K562 (cell line): ENCODE measurements around the gene SLC22A16. TPM values are rescaled to one million over a fixed set of nuclear protein-coding genes. Genes with fewer than 3 reads are reported as not detected.

Experiments
- ATAC-seq: fragments of 200-7000 bp; cut with Tn5 transposase; 3 replicates; pipeline ENCODE4 v1.9.1; 2020; ENCODE audit warnings: moderate library complexity
- BruUV-seq: library from RNA; stranded (reverse); fragments of 400-500 nt; replicated peaks from 2 replicates; lab custom pipeline; 2021; lab: Mats Ljungman, UMichigan
- CTCF ChIA-PET: fragments of 300-600 bp; formaldehyde crosslinking; extraction: SDS; loops from one replicate; lab custom pipeline; 2021; ENCODE audit warnings: low intra/inter-chr PET ratio; lab: Yijun Ruan, JAX
- POLR2A ChIA-PET: fragments of 300-600, 350-650 bp; sonication (Branson Sonifier 250); formaldehyde crosslinking; extraction: SDS; loops from one replicate; lab custom pipeline; 2021; ENCODE audit warnings: antibody characterized with exemption, inconsistent platforms; lab: Yijun Ruan, JAX
- DNase-seq, 4 experiments: peaks; one replicate each; pipeline versions ENCODE4 v3.0.0 to v3.0.0-alpha.2; 2011 to 2018; ENCODE audit warnings: low spot score in 3 of 4, mixed read lengths in 3 of 4; ENCODE audit errors: extremely low read depth in 1 of 4
- FAIRE-seq: peaks from 2 replicates; lab custom pipeline; 2011; peaks lifted over from hg19 to GRCh38; lab: Jason Lieb, UNC
- H2AFZ ChIP-seq: 2 replicates; pipeline ENCODE4 v1.6.0; 2011; ENCODE audit warnings: low read depth, low read length, control low read depth, inconsistent platforms
- H3K27ac ChIP-seq: fragments of 200-600 bp; 3 replicates; pipeline ENCODE4 v1.8.0; 2011; ENCODE audit warnings: low read depth, mild to moderate bottlenecking, control low read depth, inconsistent platforms, low read length, moderate library complexity, mixed read lengths; ENCODE audit errors: extremely low read depth
- H3K27me3 ChIP-seq, 2 experiments: fragments of 300-600 bp in 1 of 2; 2 replicates in 1 of 2; 3 replicates in 1 of 2; pipeline versions ENCODE4 v1.6.0 to v1.8.0; 2011; ENCODE audit warnings: inconsistent platforms in 2 of 2, low read length in 2 of 2, mild to moderate bottlenecking in 1 of 2, mixed read lengths in 1 of 2, moderate library complexity in 1 of 2; ENCODE audit not compliant: control insufficient read depth in 2 of 2, insufficient read depth in 2 of 2
- H3K36me3 ChIP-seq: fragments of 300-600 bp; 3 replicates; pipeline ENCODE4 v1.8.0; 2011; ENCODE audit warnings: mild to moderate bottlenecking, low read length, inconsistent platforms; ENCODE audit not compliant: control insufficient read depth, insufficient read depth
- H3K4me1 ChIP-seq, 2 experiments: fragments of 200-600 bp in 1 of 2; replicated peaks in 1 of 2; 2 replicates in 1 of 2; 3 replicates in 1 of 2; pipeline versions ENCODE4 v1.5.1 to v1.8.0; 2011; ENCODE audit warnings: inconsistent platforms in 2 of 2, low read length in 2 of 2, mild to moderate bottlenecking in 1 of 2, mixed read lengths in 1 of 2, moderate library complexity in 1 of 2; ENCODE audit not compliant: control insufficient read depth in 2 of 2, insufficient read depth in 2 of 2
- H3K4me2 ChIP-seq: 2 replicates; pipeline ENCODE4 v1.6.1; 2011; ENCODE audit warnings: low read length, control low read depth, inconsistent platforms, mixed read lengths; ENCODE audit not compliant: insufficient read depth
- H3K4me3 ChIP-seq: fragments of 200-600 bp; sonication (generic), shearing (Covaris generic); 2 replicates; pipeline ENCODE4 v1.5.1; 2016; ENCODE audit warnings: control low read depth, inconsistent platforms
- H3K79me2 ChIP-seq: fragments of 200-600 bp; 3 replicates; pipeline ENCODE4 v1.8.0; 2011; ENCODE audit warnings: low read length, inconsistent platforms; ENCODE audit not compliant: control insufficient read depth, insufficient read depth
- H3K9ac ChIP-seq, 2 experiments: 2 replicates each; pipeline versions ENCODE4 v1.6.0 to v1.6.1; 2011; ENCODE audit warnings: low read depth in 2 of 2, low read length in 2 of 2, control low read depth in 1 of 2, inconsistent platforms in 1 of 2, mild to moderate bottlenecking in 1 of 2, mixed read lengths in 1 of 2; ENCODE audit not compliant: insufficient read depth in 1 of 2
- H3K9me1 ChIP-seq: one replicate; pipeline ENCODE4 v1.6.0; 2011; ENCODE audit warnings: inconsistent platforms, mild to moderate bottlenecking, low read length, moderate library complexity; ENCODE audit not compliant: control insufficient read depth, insufficient read depth
- H3K9me3 ChIP-seq: replicated peaks from 2 replicates; pipeline ENCODE4 v1.5.1; 2011; ENCODE audit warnings: low read depth, low read length, inconsistent platforms; ENCODE audit not compliant: control insufficient read depth, insufficient read depth
- H4K20me1 ChIP-seq: replicated peaks from 2 replicates; pipeline ENCODE4 v1.6.1; 2011; ENCODE audit warnings: low read length, inconsistent platforms, mixed read lengths; ENCODE audit not compliant: control insufficient read depth, insufficient read depth
- CHD1 ChIP-seq: fragments of 200-600 bp; sonication (generic); IDR thresholded peaks from one replicate; pipeline ENCODE4 v1.6.1; 2012; ENCODE audit warnings: mild to moderate bottlenecking, moderate library complexity, low read length, inconsistent platforms
- EP300 ChIP-seq: IDR thresholded peaks from 2 replicates; pipeline ENCODE4 v1.6.1; 2012; ENCODE audit warnings: low read length, improper control_type of control experiment
- MTA3 ChIP-seq: fragments of 450-650 bp; formaldehyde crosslinking; IDR thresholded peaks from 2 replicates; pipeline ENCODE4 v1.6.1; 2017; ENCODE audit warnings: mild to moderate bottlenecking, borderline replicate concordance
- POLR2AphosphoS2 ChIP-seq: IDR thresholded peaks from 2 replicates; pipeline ENCODE4 v1.6.1; 2012; ENCODE audit warnings: low read length, improper control_type of control experiment
- PRMT5 ChIP-seq: sonication (generic); formaldehyde crosslinking; IDR thresholded peaks from 2 replicates; pipeline ENCODE4 v1.5.0; 2020; ENCODE audit warnings: missing genetic modification reagents
- U2AF2 ChIP-seq: fragments of 200-400 bp; formaldehyde crosslinking; optimal IDR thresholded peaks from 2 replicates; pipeline ENCODE3; 2017; ENCODE audit warnings: low read depth, mild to moderate bottlenecking, low read length
- ZFP1 ChIP-seq: fragments of 450-650 bp; formaldehyde crosslinking; IDR thresholded peaks from 2 replicates; pipeline ENCODE4 v1.4.0; 2020; ENCODE audit warnings: mild to moderate bottlenecking, mixed read lengths
- WGBS: fragments of 100-300 bp; shearing (Covaris generic); methylation state at CpG from one replicate; pipeline ENCODE4 v1.1.6; 2016; ENCODE audit warnings: low coverage, mixed read lengths; ENCODE audit not compliant: insufficient coverage; ENCODE audit errors: missing lambda C conversion rate; 5-methylcytosine and 5-hydroxymethylcytosine counted together
- in situ Hi-C: fragments of 300-500 bp; cut with MboI; formaldehyde crosslinking; loops from 4 replicates; pipeline ENCODE4 v1.15.0; 2018; ENCODE audit warnings: inconsistent platforms, mixed read lengths
- intact Hi-C: fragments of 100-400 bp; cut with micrococcal nuclease; formaldehyde crosslinking; loops from 2 replicates; pipeline ENCODE4 v1.14.2; 2022
- polyA plus RNA-seq, 8 experiments: library from polyadenylated mRNA; depleted of rRNA in 4 of 8; stranded (reverse) in 5 of 8; unstranded in 3 of 8; fragments of >200 nt; fragmentation: Nextera tagmentation in 2 of 8; fragmentation: Illumina TruSeq in 1 of 8; extraction: Ambion mirVana in 2 of 8; extraction: Trizol in 1 of 8; gene quantifications; 2 replicates each; pipeline versions ENCODE4 v1.2.1 to v1.2.3, GENCODE V29; 2011 to 2014; ENCODE audit warnings: inconsistent platforms in 1 of 8, missing spikeins in 1 of 8
- total RNA-seq, 7 experiments: library from RNA; depleted of rRNA in 6 of 7; stranded (reverse); fragments of >200 nt in 6 of 7; fragmentation: Illumina TruSeq in 2 of 7; extraction: Trizol in 2 of 7; gene quantifications; 2 replicates each; pipeline versions ENCODE4 v1.2.1 to v1.2.3, GENCODE V29; 2011 to 2021; ENCODE audit warnings: low replicate concordance in 1 of 7
- TF ChIP-seq, protein P1 (sequence below): sonication (generic); formaldehyde crosslinking; IDR thresholded peaks from 2 replicates; pipeline ENCODE4 v1.8.0; 2022; ENCODE audit warnings: missing genetic modification reagents, mild to moderate bottlenecking, borderline replicate concordance
- TF ChIP-seq, protein P2 (sequence below): IDR thresholded peaks from 2 replicates; pipeline ENCODE4 v1.6.1; 2011; ENCODE audit warnings: borderline replicate concordance, low read depth, mild to moderate bottlenecking, moderate library complexity, low read length; ENCODE audit not compliant: insufficient read depth, poor library complexity, severe bottlenecking

SLC22A16 gene
- total and polyA plus RNA-seq, 9 of the 15 experiments (the other 6 are each of a cell fraction or from before 2014, with no cell fraction given) = not detected

GRCh38 chr6:110475066-110475653, 1.3 kb downstream of the SLC22A16 start:
- under 1% methylated on average over 10 of the region's 10 CpGs for WGBS
- intact Hi-C loops = no loop called here
- H3K4me1 ChIP-seq = no peaks in the 10 kb centered on the region
- H4K20me1 ChIP-seq = no peaks in the 10 kb centered on the region
- no peak overlapping the region for H3K27ac ChIP-seq
- ChIA-PET CTCF (no interaction called here), POLR2A (no interaction called here)
- DNase-seq (no peak), ATAC-seq (no peak), FAIRE-seq (no peak)
- H3K27me3 ChIP-seq = peaks cover 11 to 38% of the 10 kb centered on the region in 2 experiments; a peak in 3 of 5 replicates
- H2AFZ ChIP-seq = no peak overlapping the region
- no peak overlapping the region for H3K4me3 ChIP-seq
- H3K79me2 ChIP-seq = no peaks in the 10 kb centered on the region
- no peaks in the 10 kb centered on the region for H3K36me3 ChIP-seq
- no peak overlapping the region for H3K9ac ChIP-seq
- TF ChIP-seq U2AF2 = no peak
- TF ChIP-seq PRMT5 (CRISPR knock-in tag) = no peak
- no peak for TF ChIP-seq MTA3
- TF ChIP-seq, protein P1, sequence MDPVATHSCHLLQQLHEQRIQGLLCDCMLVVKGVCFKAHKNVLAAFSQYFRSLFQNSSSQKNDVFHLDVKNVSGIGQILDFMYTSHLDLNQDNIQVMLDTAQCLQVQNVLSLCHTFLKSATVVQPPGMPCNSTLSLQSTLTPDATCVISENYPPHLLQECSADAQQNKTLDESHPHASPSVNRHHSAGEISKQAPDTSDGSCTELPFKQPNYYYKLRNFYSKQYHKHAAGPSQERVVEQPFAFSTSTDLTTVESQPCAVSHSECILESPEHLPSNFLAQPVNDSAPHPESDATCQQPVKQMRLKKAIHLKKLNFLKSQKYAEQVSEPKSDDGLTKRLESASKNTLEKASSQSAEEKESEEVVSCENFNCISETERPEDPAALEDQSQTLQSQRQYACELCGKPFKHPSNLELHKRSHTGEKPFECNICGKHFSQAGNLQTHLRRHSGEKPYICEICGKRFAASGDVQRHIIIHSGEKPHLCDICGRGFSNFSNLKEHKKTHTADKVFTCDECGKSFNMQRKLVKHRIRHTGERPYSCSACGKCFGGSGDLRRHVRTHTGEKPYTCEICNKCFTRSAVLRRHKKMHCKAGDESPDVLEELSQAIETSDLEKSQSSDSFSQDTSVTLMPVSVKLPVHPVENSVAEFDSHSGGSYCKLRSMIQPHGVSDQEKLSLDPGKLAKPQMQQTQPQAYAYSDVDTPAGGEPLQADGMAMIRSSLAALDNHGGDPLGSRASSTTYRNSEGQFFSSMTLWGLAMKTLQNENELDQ (CRISPR knock-in tag) = no peak
- no peak for TF ChIP-seq CHD1
- TF ChIP-seq, protein P2, sequence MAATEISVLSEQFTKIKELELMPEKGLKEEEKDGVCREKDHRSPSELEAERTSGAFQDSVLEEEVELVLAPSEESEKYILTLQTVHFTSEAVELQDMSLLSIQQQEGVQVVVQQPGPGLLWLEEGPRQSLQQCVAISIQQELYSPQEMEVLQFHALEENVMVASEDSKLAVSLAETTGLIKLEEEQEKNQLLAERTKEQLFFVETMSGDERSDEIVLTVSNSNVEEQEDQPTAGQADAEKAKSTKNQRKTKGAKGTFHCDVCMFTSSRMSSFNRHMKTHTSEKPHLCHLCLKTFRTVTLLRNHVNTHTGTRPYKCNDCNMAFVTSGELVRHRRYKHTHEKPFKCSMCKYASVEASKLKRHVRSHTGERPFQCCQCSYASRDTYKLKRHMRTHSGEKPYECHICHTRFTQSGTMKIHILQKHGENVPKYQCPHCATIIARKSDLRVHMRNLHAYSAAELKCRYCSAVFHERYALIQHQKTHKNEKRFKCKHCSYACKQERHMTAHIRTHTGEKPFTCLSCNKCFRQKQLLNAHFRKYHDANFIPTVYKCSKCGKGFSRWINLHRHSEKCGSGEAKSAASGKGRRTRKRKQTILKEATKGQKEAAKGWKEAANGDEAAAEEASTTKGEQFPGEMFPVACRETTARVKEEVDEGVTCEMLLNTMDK = no peak
- TF ChIP-seq POLR2AphosphoS2 = no peak
- TF ChIP-seq EP300 = no peak
- no peak for TF ChIP-seq ZFP1 (CRISPR knock-in tag)
- no peaks in the 10 kb centered on the region for H3K9me3 ChIP-seq
- no peak overlapping the region for H3K4me2 ChIP-seq
- BruUV-seq = no TSS peak
- in situ Hi-C loops = no loop called here
- H3K9me1 ChIP-seq = no peaks in the 10 kb centered on the region
